Activated CD4-positive, alpha-beta T cell treated with anti-CD3 and anti-CD28 coated beads, Interleukin-2, amount 50 U/mL, for 4 hours (primary cell): ENCODE data around the gene CUEDC1.
A peak's percentile ranks its signal among the peaks of the same experiment; 100 is the strongest.

Source experiments
- DNase-seq, 2 experiments: peaks; one replicate each; pipeline ENCODE4 v3.0.0-alpha.2; 2020

The CUEDC1 gene

GRCh38 chr17:57955183-57955931, at the start of gene CUEDC1:
Gene CUEDC1 (minus strand): TSS chr17:57955412. CDS start chr17:57885564, 69,848 bp downstream.
- DNase-seq = peak; percentile 55 to 59

GRCh38 chr17:58004060-58004459, 48.8 kb upstream of the CUEDC1 start:
- DNase-seq = no peak

GRCh38 chr17:58002973-58003372, 47.8 kb upstream of the CUEDC1 start:
- no peak for DNase-seq

DNA sequence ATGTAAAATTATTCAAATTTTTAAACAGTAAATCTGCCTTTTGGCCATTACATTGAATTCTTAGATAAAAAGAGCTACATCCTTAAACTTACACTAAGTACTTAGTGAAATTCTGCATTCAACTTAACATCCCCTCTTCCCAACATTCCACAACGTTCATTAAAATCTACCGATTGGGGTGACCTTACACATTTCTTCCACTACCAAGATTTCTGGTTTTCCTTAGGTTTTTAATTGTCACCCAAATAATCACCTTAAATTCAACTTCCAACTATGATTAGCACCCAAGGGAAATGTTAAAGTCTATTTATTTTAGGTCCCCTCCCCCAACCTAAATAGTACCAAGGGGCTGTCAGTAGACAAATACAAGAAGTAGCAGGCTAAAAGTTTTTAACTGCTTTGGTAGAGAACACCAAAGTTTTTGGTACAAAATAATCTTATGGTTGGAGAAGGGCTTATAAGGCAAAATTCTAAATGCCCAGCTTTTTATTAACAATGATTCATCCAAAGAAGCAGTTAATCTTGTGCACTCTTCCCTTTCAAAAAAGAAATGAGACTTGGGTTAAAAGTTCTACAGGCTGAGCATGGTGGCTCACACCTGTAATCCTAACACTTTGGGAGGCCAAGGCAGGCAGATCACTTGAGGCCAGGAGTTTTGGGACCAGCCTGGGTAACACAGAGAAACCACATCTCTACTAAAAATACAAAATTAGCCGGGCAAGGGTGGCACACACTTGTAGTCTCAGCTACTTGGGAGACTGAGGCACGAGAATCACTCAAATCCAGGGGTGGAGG, 47.1 kb upstream of the CUEDC1 start:
- no peak for DNase-seq

DNA sequence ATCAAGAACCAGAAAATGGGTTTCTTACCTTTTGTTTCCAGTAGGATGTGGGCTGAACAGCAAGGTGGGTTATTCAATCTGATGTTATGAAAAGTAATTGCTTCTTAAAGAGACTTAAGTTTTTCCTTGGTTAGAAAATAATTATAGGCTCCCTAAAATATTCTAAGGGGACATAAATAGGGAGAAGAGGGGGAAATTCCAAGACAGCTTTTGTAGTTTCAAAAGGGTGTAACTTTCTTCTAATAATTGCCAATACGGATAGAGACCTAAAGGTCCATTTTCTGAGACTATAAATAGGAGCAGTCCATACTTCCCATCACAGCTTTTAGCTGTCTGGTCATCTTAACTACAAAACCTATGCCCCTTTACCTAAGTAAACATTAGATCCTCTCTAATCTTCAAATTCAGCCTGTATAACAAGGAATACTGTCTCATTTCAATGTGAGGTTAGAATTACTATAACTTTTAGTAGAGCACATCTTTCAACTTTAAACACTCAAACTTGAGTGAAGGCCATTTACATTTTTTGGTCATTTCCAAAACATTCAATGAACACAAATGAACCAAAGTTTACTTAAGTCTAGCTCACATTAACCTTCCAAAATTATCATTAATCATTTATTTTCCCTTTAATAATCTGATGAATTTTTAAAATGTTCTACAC, 46.4 kb upstream of the CUEDC1 start:
- no peak for DNase-seq

DNA sequence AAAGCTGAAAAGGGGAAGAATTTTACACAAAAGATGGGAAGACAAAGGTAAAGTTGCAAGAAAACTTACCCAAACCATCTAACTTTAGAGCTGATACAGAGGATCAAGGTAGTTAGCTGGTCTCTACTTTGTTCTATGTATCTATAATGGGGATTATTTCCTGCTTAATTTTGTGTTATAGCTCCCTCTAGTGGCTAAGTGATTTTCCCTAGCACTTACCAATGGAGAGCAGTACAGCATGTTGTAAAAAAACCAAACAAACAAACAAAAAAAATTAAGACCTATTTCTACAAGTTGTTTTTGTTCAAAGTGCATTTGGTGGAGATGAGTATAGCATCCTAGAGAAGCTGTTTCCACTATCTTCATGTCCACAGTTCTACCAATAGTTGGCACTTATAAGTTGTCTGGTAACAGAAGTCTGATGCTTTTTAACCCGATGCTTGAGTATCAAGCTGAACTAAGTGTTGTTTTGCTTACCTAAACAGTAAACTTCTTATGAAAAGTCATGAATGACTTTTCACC, 44.3 kb upstream of the CUEDC1 start:
- no peak for DNase-seq

DNA sequence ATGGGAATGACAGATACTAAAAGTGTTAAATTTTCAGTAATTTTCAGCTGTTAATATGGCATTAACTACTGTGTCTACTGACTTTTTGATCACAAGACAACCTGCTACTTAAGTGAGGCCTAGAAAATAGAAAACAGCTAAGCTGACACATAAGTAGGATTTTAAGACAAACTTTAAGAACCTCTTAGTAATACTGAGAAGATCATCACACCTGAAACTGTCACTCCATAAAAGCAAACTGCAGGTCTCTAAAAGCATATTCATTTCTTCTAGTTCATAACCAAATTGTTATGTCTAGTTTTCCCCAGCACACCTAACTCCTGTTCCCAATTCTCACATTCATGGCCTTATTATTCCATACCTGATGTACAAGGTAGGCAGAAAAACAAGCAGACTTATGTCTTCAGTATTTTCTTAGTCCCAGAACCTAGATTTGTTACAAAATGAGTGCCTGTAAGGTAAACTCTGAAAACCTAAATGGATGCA, 43.8 kb upstream of the CUEDC1 start:
- DNase-seq = no peak

DNA sequence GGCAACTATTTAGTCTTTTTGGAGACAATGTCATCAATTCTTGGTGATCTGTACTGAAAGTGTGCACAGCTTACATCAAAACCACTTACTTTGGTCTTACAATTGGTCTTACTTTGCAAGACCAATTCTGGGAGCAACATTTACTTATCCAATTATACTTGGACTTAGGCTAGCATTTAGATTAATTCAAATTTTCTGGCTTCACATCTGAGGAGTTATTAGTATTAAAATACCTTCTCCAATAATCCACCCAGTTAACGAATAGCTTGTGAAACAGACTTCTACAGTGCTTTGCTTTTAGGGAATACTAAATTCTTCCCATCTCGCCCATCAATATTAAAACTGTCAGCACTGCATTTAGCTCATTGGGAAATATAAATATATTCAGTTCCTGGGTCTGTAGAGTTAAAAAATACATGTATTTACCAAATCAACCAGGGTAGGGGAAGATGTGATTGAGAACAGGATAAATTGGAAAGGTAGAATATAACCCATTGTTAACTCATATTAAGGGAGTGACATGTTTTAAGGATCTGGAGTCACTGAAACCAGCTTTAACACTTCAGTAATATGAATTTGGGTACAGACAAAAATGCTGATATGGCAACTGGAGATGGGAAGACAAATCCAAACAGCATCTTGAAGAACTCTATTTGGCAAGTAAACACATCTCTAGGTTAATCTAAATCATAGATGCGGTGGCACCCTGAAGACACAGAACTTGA, 42.0 kb upstream of the CUEDC1 start:
- no peak for DNase-seq

DNA sequence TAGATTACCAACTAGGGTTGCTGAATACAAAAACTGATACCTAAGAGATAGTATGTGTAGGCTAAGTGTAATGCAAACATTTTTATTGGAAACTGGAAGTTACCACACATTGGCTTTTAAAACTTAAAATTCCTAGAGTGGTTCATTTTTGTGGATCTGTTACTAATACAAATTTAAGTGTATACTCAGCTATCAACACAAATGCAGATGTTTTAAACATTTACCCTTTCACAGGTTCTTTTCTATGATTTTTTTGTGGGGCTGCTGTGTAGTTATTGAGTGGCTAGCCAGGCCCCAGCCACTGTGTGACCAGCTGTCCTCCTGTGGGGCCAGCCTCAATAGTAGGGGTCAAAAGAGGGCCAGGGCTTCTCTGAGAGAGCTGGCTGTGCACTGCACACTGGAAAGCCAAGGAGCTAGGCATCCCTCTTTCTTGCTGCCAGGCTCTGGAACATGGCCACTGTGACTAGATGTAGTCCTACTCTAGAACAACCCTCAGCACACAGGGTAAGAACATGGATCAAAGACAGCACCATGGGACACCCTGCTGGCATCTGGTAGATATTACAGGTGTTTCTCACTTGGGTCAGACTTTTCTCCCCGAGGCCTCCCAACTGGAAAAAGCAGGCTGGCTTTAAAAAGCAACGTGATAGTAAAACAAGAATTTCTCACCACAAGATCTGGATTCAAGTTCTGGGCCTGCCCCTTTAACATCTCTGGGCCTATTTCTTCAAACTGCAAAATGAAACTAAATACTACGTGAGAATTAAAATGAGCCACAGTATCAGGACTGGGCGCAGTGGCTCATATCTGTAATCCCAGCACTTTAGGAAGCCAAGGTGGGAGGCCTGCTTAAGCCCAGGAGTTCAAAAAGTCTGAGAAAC, 40.1 kb upstream of the CUEDC1 start:
- DNase-seq = peak; percentile 49 to 50

DNA sequence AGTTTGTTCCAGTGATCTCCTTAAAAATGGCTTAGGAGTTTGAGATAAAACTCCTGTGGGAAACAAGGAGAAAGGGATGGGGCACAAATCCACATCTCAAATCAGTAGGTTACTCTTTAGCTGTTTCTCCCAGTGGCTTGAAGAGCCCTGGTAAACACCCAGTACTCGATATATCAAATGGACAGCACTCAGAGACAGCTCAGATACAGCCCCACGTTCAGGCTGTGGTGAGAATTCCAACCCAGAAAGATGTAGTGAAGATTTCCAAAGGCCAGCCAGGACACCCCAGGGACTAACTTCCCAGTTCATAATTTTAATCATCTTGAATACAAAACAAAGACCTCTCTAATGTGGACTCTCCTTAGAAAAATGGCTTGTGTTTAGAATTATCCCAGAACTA, 39.2 kb upstream of the CUEDC1 start:
- DNase-seq = no peak

GRCh38 chr17:57993471-57994365, 38.5 kb upstream of the CUEDC1 start:
- no peak for DNase-seq

DNA sequence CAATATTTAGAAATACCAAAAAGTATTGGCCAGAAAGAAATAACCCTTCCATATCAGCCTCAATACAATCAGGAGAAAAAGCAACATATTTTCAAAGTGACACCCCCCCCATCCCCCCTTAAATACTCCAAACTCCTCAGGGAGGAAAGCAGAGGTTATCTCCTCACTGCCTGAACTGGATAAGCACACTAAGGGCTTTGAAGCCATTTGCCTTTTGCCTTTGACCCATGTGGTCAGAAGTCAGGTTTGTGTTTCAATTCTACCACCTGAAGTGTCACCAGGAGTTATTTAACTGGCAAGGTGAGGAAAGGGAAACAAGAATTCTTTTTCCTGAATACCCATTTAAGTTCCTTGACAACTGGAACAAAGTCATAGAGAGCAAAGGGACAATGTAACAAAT, 36.3 kb upstream of the CUEDC1 start:
- no peak for DNase-seq

GRCh38 chr17:57990037-57990436, 34.8 kb upstream of the CUEDC1 start:
- no peak for DNase-seq

DNA sequence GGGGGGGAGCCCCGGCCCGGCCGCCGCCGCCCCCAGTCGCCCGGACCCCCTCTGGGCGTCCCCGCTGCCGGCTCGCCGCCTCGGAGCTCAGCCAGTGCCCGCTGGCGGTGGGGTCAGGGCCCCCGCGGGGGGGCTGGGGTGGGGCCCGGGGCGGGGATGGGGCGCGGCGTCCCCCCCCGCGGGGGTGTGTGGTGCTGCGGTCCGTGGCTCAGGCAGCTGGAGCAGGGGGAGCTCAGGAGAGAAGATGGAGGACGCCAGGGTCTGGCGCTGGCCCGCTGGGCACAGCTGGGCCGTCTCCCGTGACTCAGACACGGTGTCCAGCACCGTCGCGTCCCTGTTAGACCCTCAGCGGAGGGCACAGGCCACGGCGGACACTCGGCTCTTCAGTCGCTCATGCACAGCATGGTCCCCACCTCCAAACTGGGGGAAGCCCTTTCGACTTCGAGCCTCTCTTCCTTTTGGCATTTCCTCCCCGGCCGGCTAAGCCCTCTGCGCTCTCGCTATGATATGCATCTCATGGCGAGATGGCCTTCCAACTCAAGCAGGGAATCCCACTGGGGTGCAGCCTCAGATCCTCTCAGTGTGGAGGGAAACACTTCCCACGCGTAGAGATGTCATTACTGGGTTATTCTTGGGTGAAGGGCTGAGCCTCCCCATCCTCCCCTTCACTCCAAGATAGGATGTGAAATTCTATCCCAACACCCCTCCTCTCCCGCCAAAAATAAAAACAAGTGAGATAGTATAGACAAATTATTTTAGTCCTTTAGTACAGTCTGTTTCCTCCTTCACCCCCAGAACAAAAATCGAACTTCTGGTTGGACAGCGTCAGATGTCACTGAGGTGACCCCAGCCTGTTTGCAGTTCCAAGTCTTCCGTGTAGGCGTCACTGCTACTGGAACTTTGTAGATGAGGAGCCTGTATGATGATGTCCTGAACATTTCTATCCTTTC, 33.4 kb upstream of the CUEDC1 start:
- peak; percentile 51 to 52 for DNase-seq

DNA sequence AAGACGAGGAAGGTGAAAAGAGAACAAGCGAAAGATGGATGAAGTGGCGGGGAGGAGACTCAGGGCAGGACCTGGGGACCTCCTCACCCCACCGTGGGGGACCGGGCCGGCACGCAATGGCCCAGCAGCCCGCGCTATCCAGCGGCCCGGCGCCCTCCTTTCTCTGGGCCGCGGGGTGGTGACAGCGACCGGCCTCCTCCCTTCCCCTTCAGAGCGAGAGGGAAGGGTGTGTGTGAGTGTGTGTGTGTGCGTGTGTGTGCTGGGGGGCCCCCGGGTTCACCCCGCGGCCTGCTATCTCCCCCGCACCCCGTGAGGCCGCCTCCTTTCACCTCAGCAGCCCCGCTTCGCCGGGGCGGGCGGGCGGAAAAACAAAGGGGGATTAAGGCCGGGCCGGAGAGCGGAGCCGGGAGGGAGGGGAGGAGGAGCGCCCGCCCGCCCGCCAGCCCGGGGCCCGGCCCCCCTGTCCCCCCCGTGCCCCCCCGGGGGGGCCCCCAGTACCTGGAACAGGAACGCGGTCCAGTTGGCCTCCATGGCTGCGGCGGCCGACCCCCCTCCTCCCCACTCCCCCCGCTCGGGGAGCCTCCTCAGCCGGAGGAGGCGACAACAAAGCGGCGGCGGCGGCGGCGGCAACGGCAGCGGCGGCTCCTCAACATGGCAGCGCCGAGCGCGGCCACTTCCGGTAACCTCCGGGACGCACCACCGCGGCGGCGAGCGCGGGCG, 32.5 kb upstream of the CUEDC1 start, which contains the start of gene VEZF1:
VEZF1 (minus strand) TSS at position 674 of the 720 bp plus-strand sequence; CDS start at position 531, 143 bp downstream.
- DNase-seq = peak; percentile 69 to 74

DNA sequence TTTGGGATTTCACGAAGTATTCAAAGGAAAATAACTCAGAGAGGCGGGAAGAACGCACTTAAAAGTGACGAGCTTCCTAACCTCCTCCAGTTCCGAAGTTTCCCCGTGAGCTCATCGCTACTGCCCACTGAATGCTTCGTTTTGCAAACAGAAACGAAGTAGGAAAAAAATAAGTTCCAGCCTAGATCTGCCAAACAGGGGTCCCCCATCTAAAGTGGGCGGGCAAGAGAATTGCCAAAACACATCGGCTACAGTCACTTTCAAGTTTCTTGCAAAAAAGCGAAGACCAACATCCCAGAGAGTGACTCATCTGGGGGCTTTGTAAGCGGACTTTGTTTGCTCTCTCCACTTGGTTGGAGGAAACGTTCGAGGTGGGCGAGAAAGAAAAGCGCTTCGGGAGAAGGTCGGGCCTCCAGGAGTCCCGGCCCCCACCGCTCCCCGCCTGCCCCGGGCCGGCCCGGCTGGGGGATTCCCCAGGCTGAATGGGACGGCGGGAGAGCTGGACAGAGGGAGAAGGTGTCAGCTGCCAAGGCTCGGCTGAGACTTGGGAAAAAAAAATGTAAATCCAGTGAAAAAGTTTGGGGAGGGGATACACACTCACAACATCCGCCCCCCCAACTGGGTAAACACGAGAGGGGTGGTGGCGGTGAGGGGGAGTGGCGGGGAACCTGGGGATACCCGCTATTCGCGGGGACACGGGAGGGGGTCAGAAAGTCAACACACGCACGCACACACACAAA, 31.8 kb upstream of the CUEDC1 start:
- peak; percentile 15 to 16 for DNase-seq

DNA sequence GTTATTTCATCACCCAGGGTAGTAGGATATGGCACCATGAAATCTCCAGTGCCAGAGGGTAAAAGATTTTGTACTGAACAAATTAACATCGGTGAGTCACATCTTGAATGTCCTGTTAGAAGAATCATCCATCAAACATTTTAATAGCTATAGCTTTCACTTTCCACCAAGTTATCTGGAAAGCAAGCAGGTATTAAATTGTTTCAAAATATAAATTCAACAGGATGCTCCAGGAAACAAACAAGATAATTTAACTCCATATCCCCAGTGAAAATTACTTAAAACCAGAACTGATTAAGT, 30.4 kb upstream of the CUEDC1 start:
- no peak for DNase-seq
